ENCODE results near the gene LRRC47. TPM values are rescaled to one million over a fixed set of nuclear protein-coding genes. Genes with fewer than 3 reads are reported as not detected.

Gene LRRC47
- total and polyA plus RNA-seq, 2 of the 13 experiments (the other 11 are each of a cell fraction or from before 2014, with no cell fraction given) = 18.3 to 52.5 TPM

DNA sequence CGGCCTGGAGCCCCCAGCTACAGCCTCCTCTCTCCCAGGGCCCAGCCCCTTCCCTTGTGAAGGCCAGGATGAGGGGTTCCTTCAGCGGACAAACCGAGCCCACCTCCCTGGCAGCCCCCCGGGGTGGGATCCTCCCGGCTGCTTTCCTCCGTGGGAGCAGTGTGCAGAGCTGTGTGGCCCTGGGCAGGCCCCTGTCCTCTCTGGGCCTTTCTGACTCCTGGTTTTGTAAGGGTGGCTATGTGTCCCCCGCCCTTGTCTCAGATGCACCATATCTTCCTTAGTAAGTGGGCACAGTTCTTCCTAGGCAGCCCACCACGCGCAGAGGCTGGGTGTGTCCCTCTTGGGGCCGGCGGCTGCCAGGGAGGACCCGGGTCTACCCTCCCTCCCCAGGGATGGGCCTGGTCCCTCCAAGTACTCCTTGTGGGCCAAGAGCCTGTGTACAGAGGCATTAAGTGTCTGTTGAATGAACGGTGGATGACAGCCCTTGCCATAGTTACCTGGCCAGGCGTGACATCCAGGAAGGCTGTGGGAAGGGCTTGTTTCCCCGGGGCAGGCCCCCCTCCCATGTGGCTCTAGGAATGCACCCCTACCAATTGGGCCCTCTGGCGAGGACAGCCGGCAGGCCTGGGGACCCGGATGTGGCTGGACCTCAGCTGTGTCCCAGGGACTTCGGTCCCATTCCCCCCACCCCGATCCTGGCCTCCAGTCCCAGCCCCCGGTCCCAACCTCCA is 19.9 kb downstream of the LRRC47 start (continued):
- TF ChIP-seq DMTF1 (CRISPR knock-in tag; IDR thresholded peaks at IDR 0.05) = no peak
- TF ChIP-seq POLR2G (IDR thresholded peaks at IDR 0.05; ENCODE audit: low read depth, low read length) = peak; percentile 16; the same call in 1 of the 2 replicates
- no peak for TF ChIP-seq RAD21 (CRISPR knock-in tag; IDR thresholded peaks at IDR 0.05)
- no peak for TF ChIP-seq KDM2A (CRISPR knock-in tag; IDR thresholded peaks at IDR 0.05; ENCODE audit: borderline replicate concordance, low read depth)
- no peak for TF ChIP-seq PHF20 (CRISPR knock-in tag; IDR thresholded peaks at IDR 0.05)
- 0 out of 2 replicates have a peak, but pooled peaks have one; percentile 58 for TF ChIP-seq ZBTB34 (CRISPR knock-in tag; IDR thresholded peaks at IDR 0.05)
- TF ChIP-seq ZSCAN22 (CRISPR knock-in tag; IDR thresholded peaks at IDR 0.05) = no peak
- 0 out of 2 replicates have a peak, but pooled peaks have one; percentile 25 for TF ChIP-seq ZNF326 (CRISPR knock-in tag; IDR thresholded peaks at IDR 0.05; ENCODE audit: borderline replicate concordance)
- no peak for TF ChIP-seq ATF5 (CRISPR knock-in tag; IDR thresholded peaks at IDR 0.05; ENCODE audit: low read depth)
- TF ChIP-seq LCORL (IDR thresholded peaks at IDR 0.05) = no peak
- no peak; the same call in 1 of the 2 replicates for TF ChIP-seq LCORL (CRISPR knock-in tag; IDR thresholded peaks at IDR 0.05)
- TF ChIP-seq ZNF672 (CRISPR knock-in tag; IDR thresholded peaks at IDR 0.05) = no peak
- TF ChIP-seq ZNF768 (CRISPR knock-in tag; IDR thresholded peaks at IDR 0.05) = peak; percentile 93
- no peak for TF ChIP-seq HOXA3 (CRISPR knock-in tag; IDR thresholded peaks at IDR 0.05)
- no peak for TF ChIP-seq MLXIP (CRISPR knock-in tag; IDR thresholded peaks at IDR 0.05; ENCODE audit: borderline replicate concordance)
- TF ChIP-seq, protein P1, sequence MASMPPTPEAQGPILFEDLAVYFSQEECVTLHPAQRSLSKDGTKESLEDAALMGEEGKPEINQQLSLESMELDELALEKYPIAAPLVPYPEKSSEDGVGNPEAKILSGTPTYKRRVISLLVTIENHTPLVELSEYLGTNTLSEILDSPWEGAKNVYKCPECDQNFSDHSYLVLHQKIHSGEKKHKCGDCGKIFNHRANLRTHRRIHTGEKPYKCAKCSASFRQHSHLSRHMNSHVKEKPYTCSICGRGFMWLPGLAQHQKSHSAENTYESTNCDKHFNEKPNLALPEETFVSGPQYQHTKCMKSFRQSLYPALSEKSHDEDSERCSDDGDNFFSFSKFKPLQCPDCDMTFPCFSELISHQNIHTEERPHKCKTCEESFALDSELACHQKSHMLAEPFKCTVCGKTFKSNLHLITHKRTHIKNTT (CRISPR knock-in tag; IDR thresholded peaks at IDR 0.05) = no peak
- TF ChIP-seq SNAPC5 (CRISPR knock-in tag; IDR thresholded peaks at IDR 0.05; ENCODE audit: borderline replicate concordance) = peak; percentile 4; the same call in 1 of the 2 replicates
- no peak for TF ChIP-seq ZNF564 (CRISPR knock-in tag; IDR thresholded peaks at IDR 0.05)
- no peak for TF ChIP-seq ZNF589 (CRISPR knock-in tag; conservative IDR thresholded peaks at IDR 0.05)
- no peak for TF ChIP-seq THYN1 (CRISPR knock-in tag; IDR thresholded peaks at IDR 0.05; ENCODE audit: borderline replicate concordance, low read depth)
- TF ChIP-seq ZNF703 (CRISPR knock-in tag; IDR thresholded peaks at IDR 0.05; ENCODE audit: borderline replicate concordance) = peak; percentile 15; the same call in 1 of the 2 replicates
